RPMI7951 (cell line): Measurements from ENCODE around the gene ITPKB. TPM values are rescaled to one million over a fixed set of nuclear protein-coding genes. Genes with fewer than 3 reads are reported as not detected.

ENCODE experiments used
- DNase-seq: peaks from one replicate; pipeline ENCODE4 v3.0.0-alpha.2; 2012; ENCODE audit warnings: low read depth
- total RNA-seq: library from RNA; depleted of rRNA; stranded (reverse); fragments of >200 nt; shearing (Covaris generic); gene quantifications from 2 replicates; pipeline ENCODE4 v1.2.3, GENCODE V29; 2014

Gene ITPKB
- total RNA-seq, 1 experiment from 2014 or later = 2.5 TPM

GRCh38 chr1:226704169-226704937 is 34.7 kb downstream of the ITPKB start:
- DNase-seq = no peak

GRCh38 chr1:226702957-226703831 is 35.9 kb downstream of the ITPKB start:
- peak; percentile 57 for DNase-seq

GRCh38 chr1:226702318-226702956 is 36.6 kb downstream of the ITPKB start:
- peak; percentile 75 for DNase-seq

GRCh38 chr1:226700861-226701260 is 38.2 kb downstream of the ITPKB start:
- DNase-seq = no peak

- no peak for DNase-seq
Measured at GRCh38 chr1:226699166-226699565, 39.9 kb downstream of the ITPKB start.

GRCh38 chr1:226698659-226699058 is 40.4 kb downstream of the ITPKB start:
- no peak for DNase-seq

- no peak for DNase-seq
Measured at GRCh38 chr1:226697929-226698544, 41.0 kb downstream of the ITPKB start.

- peak; percentile 57 for DNase-seq
Measured at GRCh38 chr1:226697151-226697928, 41.7 kb downstream of the ITPKB start.

- DNase-seq = no peak
Measured at GRCh38 chr1:226696547-226696946, 42.5 kb downstream of the ITPKB start.

- no peak for DNase-seq
Measured at GRCh38 chr1:226695335-226695900, 43.7 kb downstream of the ITPKB start.

- DNase-seq = no peak
Measured at GRCh38 chr1:226692823-226693222, 46.3 kb downstream of the ITPKB start.

GRCh38 chr1:226692051-226692792 is 46.9 kb downstream of the ITPKB start:
- DNase-seq = no peak

GRCh38 chr1:226691247-226691646 is 47.8 kb downstream of the ITPKB start:
- DNase-seq = no peak

GRCh38 chr1:226690460-226690982 is 48.6 kb downstream of the ITPKB start:
- no peak for DNase-seq

GRCh38 chr1:226688808-226689207 is 50.3 kb downstream of the ITPKB start:
- DNase-seq = no peak

GRCh38 chr1:226688056-226688748 is 50.9 kb downstream of the ITPKB start:
- no peak for DNase-seq

- no peak for DNase-seq
Measured at GRCh38 chr1:226687426-226687825, 51.7 kb downstream of the ITPKB start.

GRCh38 chr1:226686440-226687425 is 52.3 kb downstream of the ITPKB start:
- DNase-seq = no peak
